IMR-90 (cell line): ENCODE data around the gene MAPK8IP3. TPM values are rescaled to one million over a fixed set of nuclear protein-coding genes. Genes with fewer than 3 reads are reported as not detected.

Experiments used
- ATAC-seq: fragments of 200-7000 bp; cut with Tn5 transposase; 2 replicates; pipeline ENCODE4 v1.9.1; 2020; ENCODE audit warnings: low read depth, mild to moderate bottlenecking, moderate library complexity
- BruUV-seq: library from RNA; stranded (reverse); fragments of 400-500 nt; replicated peaks from 2 replicates; lab custom pipeline; 2021; lab: Mats Ljungman, UMichigan
- CTCF ChIA-PET: fragments of 300-600 bp; formaldehyde crosslinking; extraction: SDS; loops from one replicate; lab custom pipeline; 2021; ENCODE audit warnings: antibody characterized with exemption; lab: Yijun Ruan, JAX
- POLR2A ChIA-PET: fragments of 300-600 bp; sonication (Branson Sonifier 250); formaldehyde crosslinking; loops from one replicate; lab custom pipeline; 2022; ENCODE audit warnings: antibody characterized with exemption; ENCODE audit not compliant: unreplicated experiment; lab: Charles Lee
- DNase-seq: peaks from one replicate; pipeline ENCODE4 v3.0.0; 2013
- H2AFZ ChIP-seq: replicated peaks from 2 replicates; pipeline ENCODE3; 2013; ENCODE audit warnings: low read length, mild to moderate bottlenecking; ENCODE audit not compliant: poor library complexity
- H2AK5ac ChIP-seq: 2 replicates; pipeline ENCODE4 v1.6.1; 2013; ENCODE audit warnings: low read depth, low read length, inconsistent platforms
- H2AK9ac ChIP-seq: replicated peaks from 2 replicates; pipeline ENCODE3; 2013; ENCODE audit warnings: mild to moderate bottlenecking, low read depth, low read length, moderate library complexity; ENCODE audit not compliant: poor library complexity
- H2BK120ac ChIP-seq: 2 replicates; pipeline ENCODE4 v1.6.1; 2013; ENCODE audit warnings: low read depth, low read length, inconsistent platforms
- H2BK15ac ChIP-seq: 3 replicates; pipeline ENCODE4 v1.6.1; 2013; ENCODE audit warnings: low read depth, low read length, inconsistent platforms
- H2BK20ac ChIP-seq: 2 replicates; pipeline ENCODE4 v1.6.1; 2013; ENCODE audit warnings: low read depth, mild to moderate bottlenecking, inconsistent platforms, low read length, moderate library complexity
- H2BK5ac ChIP-seq: 2 replicates; pipeline ENCODE4 v1.6.1; 2013; ENCODE audit warnings: mild to moderate bottlenecking, low read depth, low read length, inconsistent platforms; ENCODE audit not compliant: poor library complexity, severe bottlenecking
- H3K14ac ChIP-seq: replicated peaks from 2 replicates; pipeline ENCODE4 v1.6.1; 2013; ENCODE audit warnings: low read depth, low read length, inconsistent platforms
- H3K18ac ChIP-seq: 2 replicates; pipeline ENCODE4 v1.6.1; 2013; ENCODE audit warnings: low read depth, low read length, control low read depth
- H3K23ac ChIP-seq: 2 replicates; pipeline ENCODE4 v1.6.1; 2013; ENCODE audit warnings: low read depth, low read length, inconsistent platforms
- H3K27ac ChIP-seq: 2 replicates; pipeline ENCODE4 v1.5.1; 2013; ENCODE audit warnings: mild to moderate bottlenecking, control low read depth, low read length; ENCODE audit not compliant: insufficient read depth
- H3K27me3 ChIP-seq: 2 replicates; pipeline ENCODE4 v1.6.1; 2013; ENCODE audit warnings: low read length; ENCODE audit not compliant: control insufficient read depth, insufficient read depth
- H3K36me3 ChIP-seq: 2 replicates; pipeline ENCODE4 v1.6.1; 2013; ENCODE audit warnings: low read length, mixed read lengths; ENCODE audit not compliant: control insufficient read depth, insufficient read depth
- H3K4ac ChIP-seq: 2 replicates; pipeline ENCODE4 v1.6.1; 2013; ENCODE audit warnings: low read depth, low read length, inconsistent platforms
- H3K4me1 ChIP-seq: 2 replicates; pipeline ENCODE4 v1.6.1; 2013; ENCODE audit warnings: low read length, mixed read lengths; ENCODE audit not compliant: control insufficient read depth, insufficient read depth
- H3K4me2 ChIP-seq: 2 replicates; pipeline ENCODE4 v1.6.1; 2013; ENCODE audit warnings: low read depth, mild to moderate bottlenecking, control low read depth, low read length, moderate library complexity
- H3K4me3 ChIP-seq: 2 replicates; pipeline ENCODE4 v1.5.1; 2013; ENCODE audit warnings: low read depth, mild to moderate bottlenecking, control low read depth, low read length, moderate library complexity; ENCODE audit not compliant: insufficient read depth
- H3K56ac ChIP-seq: 2 replicates; pipeline ENCODE4 v1.6.1; 2013; ENCODE audit warnings: low read length, inconsistent platforms; ENCODE audit not compliant: insufficient read depth; ENCODE audit errors: extremely low read depth
- H3K79me1 ChIP-seq, 2 experiments: 2 replicates each; pipeline ENCODE4 v1.6.1; 2013; ENCODE audit warnings: low read length in 2 of 2, inconsistent platforms in 1 of 2, low read depth in 1 of 2
- H3K9ac ChIP-seq: 2 replicates; pipeline ENCODE4 v1.6.1; 2013; ENCODE audit warnings: low read depth, low read length, control low read depth
- H3K9me1 ChIP-seq: 2 replicates; pipeline ENCODE4 v1.6.1; 2013; ENCODE audit warnings: low read length, inconsistent platforms; ENCODE audit not compliant: insufficient read depth
- H3K9me3 ChIP-seq: 2 replicates; pipeline ENCODE4 v1.6.1; 2013; ENCODE audit warnings: low read length; ENCODE audit not compliant: control insufficient read depth, insufficient read depth
- H4K20me1 ChIP-seq: 2 replicates; pipeline ENCODE4 v1.6.1; 2013; ENCODE audit warnings: low read length, inconsistent platforms; ENCODE audit not compliant: insufficient read depth
- H4K5ac ChIP-seq: 2 replicates; pipeline ENCODE4 v1.6.1; 2013; ENCODE audit warnings: mild to moderate bottlenecking, low read depth, low read length, control low read depth
- H4K8ac ChIP-seq, 2 experiments: 2 replicates each; pipeline ENCODE4 v1.6.1; 2013; ENCODE audit warnings: low read depth in 2 of 2, low read length in 2 of 2, control low read depth in 1 of 2, inconsistent platforms in 1 of 2
- H4K91ac ChIP-seq: 2 replicates; pipeline ENCODE4 v1.6.1; 2013; ENCODE audit warnings: low read depth, low read length, inconsistent platforms; ENCODE audit not compliant: insufficient read depth
- CEBPB ChIP-seq: IDR thresholded peaks from 2 replicates; pipeline ENCODE4 v1.6.1; 2012; ENCODE audit warnings: low read depth, low read length, improper control_type of control experiment
- MXI1 ChIP-seq: IDR thresholded peaks from 2 replicates; pipeline ENCODE4 v1.6.1; 2012; ENCODE audit warnings: low read depth, mild to moderate bottlenecking, low read length, moderate library complexity, borderline replicate concordance
- WGBS, 2 experiments: methylation state at CpG; one replicate each; pipeline versions ENCODE4 v1.1.5 to v1.1.7; 2013; ENCODE audit warnings: missing lambda C conversion rate in 2 of 2; ENCODE audit not compliant: insufficient read length in 1 of 2; ENCODE audit errors: extremely low coverage in 2 of 2; 5-methylcytosine and 5-hydroxymethylcytosine counted together
- dilution Hi-C: fragments of 300-500 bp; cut with HindIII; formaldehyde crosslinking; loops from one replicate; pipeline ENCODE4 v1.14.3; 2018; ENCODE audit warnings: low sequenced_read_pairs; ENCODE audit not compliant: unreplicated experiment
- in situ Hi-C: fragments of 300-500 bp; cut with MboI; formaldehyde crosslinking; loops from 3 replicates; pipeline ENCODE4 v1.14.3; 2019; ENCODE audit warnings: low sequenced_read_pairs, inconsistent platforms, mixed read lengths
- intact Hi-C: fragments of 100-400 bp; cut with micrococcal nuclease; formaldehyde crosslinking; loops from 2 replicates; pipeline ENCODE4 v1.10.0; 2022
- polyA plus RNA-seq, 3 experiments: library from polyadenylated mRNA; depleted of rRNA; stranded (reverse); fragments of >200 nt; gene quantifications; 2 replicates each; pipeline ENCODE4 v1.2.3, GENCODE V29; 2012; ENCODE audit warnings: low replicate concordance in 1 of 3
- total RNA-seq: library from RNA; depleted of rRNA; stranded (reverse); fragments of >200 nt; gene quantifications from 2 replicates; pipeline ENCODE4 v1.2.3, GENCODE V29; 2012
- TF ChIP-seq, protein P1 (sequence below): fragments of 150-350 bp; IDR thresholded peaks from 2 replicates; pipeline ENCODE4 v1.6.1; 2016; ENCODE audit warnings: low read depth, mild to moderate bottlenecking, low read length, moderate library complexity, borderline replicate concordance
- TF ChIP-seq, protein P2 (sequence below): conservative IDR thresholded peaks from 2 replicates; pipeline ENCODE4 v1.5.1; 2012; ENCODE audit warnings: mild to moderate bottlenecking, low read depth, low read length, improper control_type of control experiment

MAPK8IP3 gene
- total and polyA plus RNA-seq, 2 of the 4 experiments (the other 2 are of a cell fraction) = 17.0 to 69.1 TPM

DNA sequence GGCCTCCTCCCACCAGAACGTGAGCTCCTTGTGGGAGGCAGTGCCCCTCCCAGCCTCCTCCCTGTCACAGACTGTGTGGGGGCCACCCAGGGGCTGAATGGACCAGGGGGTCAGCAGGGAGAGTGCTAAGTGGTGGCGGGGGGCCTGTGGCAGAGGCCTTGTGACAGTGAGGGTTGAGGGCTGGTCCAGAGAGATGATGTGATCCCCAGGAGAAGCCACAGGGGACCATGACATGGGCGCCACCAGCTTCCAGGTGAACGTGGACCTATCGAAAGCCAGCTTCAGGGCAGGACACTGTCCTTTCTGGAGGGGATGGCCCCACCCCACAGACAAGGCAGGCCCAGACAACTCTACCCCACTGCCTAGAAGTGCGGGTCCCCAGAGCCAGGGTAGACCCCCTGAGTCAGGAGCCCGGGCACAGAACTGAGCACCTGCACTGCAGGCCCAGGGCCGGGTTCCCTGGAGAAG lies 73.3 kb downstream of the MAPK8IP3 start:
- POLR2A ChIA-PET = no interaction called here
- dilution Hi-C loops (no loop called here), intact Hi-C loops (no loop called here), in situ Hi-C loops (no loop called here)
- Histone ChIP-seq H2BK5ac (no peak overlapping the region), H3K9me1 (peaks cover 10% of the 10 kb centered on the region; the same call in 1 of the 2 replicates), H3K56ac (no peak overlapping the region), H3K9ac (no peak overlapping the region), H3K18ac (no peak overlapping the region), H3K4me3 (no peak overlapping the region), H2BK120ac (no peak overlapping the region), H3K27ac (no peak overlapping the region), H2AK9ac (peak overlapping the region; percentile 52), H3K36me3 (peaks cover 31% of the 10 kb centered on the region), H2AFZ (peak overlapping the region; percentile 51), H4K20me1 (peaks cover 16% of the 10 kb centered on the region), H3K79me1 (peaks cover 14 to 60% of the 10 kb centered on the region in 2 experiments), H3K4me2 (no peak overlapping the region), H3K4ac (no peak overlapping the region), H2BK20ac (no peak overlapping the region), H4K8ac (no peak overlapping the region), H2AK5ac (no peak overlapping the region), H3K4me1 (peaks cover 8% of the 10 kb centered on the region), H4K91ac (no peak overlapping the region), H3K27me3 (no peaks in the 10 kb centered on the region), H3K23ac (no peak overlapping the region), H2BK15ac (no peak overlapping the region), H4K5ac (no peak overlapping the region), H3K9me3 (no peaks in the 10 kb centered on the region), H3K14ac (no peak overlapping the region)
- CTCF ChIA-PET = no interaction called here
- ATAC-seq (no peak), DNase-seq (no peak)
- TF ChIP-seq, protein P1, sequence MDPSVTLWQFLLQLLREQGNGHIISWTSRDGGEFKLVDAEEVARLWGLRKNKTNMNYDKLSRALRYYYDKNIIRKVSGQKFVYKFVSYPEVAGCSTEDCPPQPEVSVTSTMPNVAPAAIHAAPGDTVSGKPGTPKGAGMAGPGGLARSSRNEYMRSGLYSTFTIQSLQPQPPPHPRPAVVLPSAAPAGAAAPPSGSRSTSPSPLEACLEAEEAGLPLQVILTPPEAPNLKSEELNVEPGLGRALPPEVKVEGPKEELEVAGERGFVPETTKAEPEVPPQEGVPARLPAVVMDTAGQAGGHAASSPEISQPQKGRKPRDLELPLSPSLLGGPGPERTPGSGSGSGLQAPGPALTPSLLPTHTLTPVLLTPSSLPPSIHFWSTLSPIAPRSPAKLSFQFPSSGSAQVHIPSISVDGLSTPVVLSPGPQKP = no peak
- TF ChIP-seq MXI1 (no peak), CEBPB (no peak)
- TF ChIP-seq, protein P2, sequence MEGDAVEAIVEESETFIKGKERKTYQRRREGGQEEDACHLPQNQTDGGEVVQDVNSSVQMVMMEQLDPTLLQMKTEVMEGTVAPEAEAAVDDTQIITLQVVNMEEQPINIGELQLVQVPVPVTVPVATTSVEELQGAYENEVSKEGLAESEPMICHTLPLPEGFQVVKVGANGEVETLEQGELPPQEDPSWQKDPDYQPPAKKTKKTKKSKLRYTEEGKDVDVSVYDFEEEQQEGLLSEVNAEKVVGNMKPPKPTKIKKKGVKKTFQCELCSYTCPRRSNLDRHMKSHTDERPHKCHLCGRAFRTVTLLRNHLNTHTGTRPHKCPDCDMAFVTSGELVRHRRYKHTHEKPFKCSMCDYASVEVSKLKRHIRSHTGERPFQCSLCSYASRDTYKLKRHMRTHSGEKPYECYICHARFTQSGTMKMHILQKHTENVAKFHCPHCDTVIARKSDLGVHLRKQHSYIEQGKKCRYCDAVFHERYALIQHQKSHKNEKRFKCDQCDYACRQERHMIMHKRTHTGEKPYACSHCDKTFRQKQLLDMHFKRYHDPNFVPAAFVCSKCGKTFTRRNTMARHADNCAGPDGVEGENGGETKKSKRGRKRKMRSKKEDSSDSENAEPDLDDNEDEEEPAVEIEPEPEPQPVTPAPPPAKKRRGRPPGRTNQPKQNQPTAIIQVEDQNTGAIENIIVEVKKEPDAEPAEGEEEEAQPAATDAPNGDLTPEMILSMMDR = no peak
- whole genome bisulfite sequencing, 2 experiments = 89% methylated on average over 3 of the region's 8 CpGs; no CpG with 5 or more reads in 1 of the 2 experiments
- BruUV-seq = no TSS peak
